Mesenteric fat pad (tissue), 1 donor: ENCODE measurements around the gene AGBL4. TPM values are rescaled to one million over a fixed set of nuclear protein-coding genes. Genes with fewer than 3 reads are reported as not detected.

Source experiments
- DNase-seq: peaks from one replicate; pipeline ENCODE4 v3.0.0-alpha.2; 2020; ENCODE audit warnings: low spot score
- total RNA-seq: library from RNA; stranded (reverse); fragmentation: NEBNext Ultra II Directional; extraction: Animal tissue kit (Norgen Biotek cat#: 25700); gene quantifications from one replicate; pipeline ENCODE4 v1.2.1, GENCODE V29; 2021
- donor health status: DM: yes; HTN: yes; CAD: no.

AGBL4 gene
- total RNA-seq, 1 donor from 2014 or later, result 0.26 TPM

DNA sequence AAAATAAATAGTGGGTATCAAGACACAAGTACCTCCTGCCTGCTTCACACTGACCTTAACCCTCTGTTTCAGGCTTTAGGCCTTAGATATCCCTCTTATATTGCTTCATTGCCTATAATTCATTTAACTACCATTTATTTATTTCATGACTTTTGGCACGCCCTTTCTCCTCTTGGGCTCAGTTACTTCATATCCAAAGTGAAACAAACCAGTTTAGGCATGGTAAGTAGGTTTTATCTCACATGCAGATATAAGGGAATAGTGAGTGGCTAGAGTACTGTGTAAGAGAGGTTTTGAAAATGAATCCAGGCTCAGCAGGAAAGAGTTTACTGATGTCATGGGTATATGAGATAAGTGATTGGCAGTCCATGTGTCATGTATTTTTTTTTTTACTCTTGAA lies 1177.3 kb downstream of the AGBL4 start:
- no peak for DNase-seq

DNA sequence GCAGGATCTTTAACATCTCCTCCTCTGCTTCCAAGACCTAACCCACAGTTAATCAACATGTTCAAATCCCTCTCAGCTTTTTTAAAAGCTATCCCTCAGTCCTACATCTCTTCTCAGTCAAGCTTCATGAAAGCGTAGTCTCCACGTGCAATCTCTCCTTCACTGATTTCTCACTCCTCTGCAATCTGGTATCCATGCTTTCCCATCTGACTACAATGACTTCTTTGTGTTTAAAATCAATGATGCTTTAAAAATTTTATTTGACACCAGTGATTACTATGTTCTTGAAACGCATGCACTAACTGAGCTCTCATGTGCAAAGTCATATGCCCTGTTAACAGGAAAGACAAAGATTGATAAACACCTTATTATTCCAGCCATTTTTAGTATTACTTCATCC lies 1179.6 kb downstream of the AGBL4 start:
- no peak for DNase-seq

DNA sequence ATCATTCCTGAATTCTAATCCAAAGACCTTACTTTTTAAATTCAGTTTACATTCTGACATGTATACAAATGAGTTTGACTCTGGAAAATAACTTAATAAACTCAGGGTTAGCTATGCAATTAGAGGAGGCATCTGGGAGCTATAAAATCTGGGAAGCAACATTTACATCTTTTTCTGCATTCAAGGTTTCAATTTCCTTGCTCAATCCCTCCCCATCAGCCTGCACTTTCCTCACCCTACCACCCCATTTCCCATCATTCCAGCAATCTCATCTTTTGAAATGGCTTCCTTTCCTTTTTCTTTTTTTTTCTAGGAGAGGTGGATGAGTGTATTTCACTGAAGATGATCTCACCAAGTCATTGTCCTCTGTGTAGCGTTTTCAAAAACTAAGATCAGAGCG lies 1181.8 kb downstream of the AGBL4 start:
- DNase-seq, result no peak

DNA sequence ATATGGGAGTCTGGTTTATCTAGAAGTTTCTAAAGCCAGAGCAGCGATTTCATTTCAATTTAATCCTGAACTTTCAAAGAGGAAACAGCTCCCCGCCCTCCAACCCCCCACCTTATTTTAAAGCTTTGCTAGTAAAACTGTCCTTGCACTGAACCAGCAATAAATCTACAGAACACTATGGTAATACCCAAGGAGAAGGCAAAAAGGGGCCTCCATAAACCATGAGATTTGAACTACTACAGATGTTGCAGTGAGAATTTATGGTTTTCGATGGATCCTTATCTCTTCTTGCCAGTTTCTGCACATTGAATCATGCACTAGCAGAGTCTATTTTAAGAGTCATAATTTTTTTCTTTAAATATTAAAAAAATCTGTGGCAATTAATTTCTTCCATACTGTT lies 1182.3 kb downstream of the AGBL4 start:
- no peak for DNase-seq

DNA sequence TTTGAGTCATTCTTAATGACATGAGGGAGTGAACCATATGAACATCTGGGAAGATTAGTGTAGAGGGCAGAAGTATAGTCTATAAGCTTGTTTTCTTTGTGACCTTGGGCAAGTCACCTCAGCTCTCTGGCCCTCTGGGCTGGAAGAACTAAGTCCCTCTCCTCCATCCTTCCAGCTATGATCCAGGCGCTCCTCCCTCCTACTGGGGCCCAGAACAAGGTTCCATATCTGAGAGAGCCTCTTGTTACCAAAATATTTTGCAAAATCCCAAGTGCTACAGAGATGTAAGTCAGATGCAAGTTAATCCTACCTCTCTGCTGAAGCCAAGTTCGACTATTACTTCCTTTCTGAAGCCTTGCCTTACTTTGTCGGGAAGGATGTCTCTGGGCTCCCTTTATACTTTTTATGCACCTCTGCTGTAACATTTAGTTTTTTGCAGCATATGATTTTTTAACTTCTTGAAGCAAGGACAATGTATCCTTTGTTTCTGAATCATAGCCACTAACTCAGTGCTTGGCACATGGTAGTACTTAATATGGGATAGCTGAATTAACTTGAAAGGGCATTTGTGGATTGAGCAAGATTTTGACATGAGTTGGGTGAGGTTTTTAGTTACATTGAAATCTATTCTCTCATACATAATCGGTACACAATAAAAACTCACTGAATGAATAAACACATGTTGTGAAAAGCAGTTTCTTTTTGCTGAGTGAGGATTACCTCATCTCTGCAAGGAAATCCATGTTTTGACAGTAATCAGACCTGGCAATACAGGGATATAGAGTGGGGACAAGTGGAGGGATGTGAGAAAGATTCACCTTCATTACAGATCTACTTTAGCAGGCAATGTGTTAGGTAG lies 1192.4 kb downstream of the AGBL4 start:
- no peak for DNase-seq

DNA sequence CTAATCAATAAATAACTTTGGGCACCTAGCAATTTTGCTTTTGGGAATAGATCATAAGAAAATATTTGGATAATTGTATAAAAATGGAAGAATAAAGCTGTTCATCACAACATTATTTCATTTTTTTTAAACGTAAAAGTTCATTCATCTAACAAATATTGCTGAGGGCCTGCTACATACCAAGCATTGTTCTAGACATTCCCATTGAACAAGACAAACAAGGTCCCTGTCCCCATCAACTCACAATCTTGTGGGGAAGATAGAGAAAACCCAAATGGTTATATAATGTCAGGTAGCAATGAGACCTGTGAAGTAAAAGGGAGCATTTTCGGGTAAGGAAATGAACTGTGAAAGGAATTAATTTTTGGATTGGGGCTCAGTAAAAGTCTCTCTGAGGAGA lies 1193.0 kb downstream of the AGBL4 start:
- DNase-seq, result no peak

DNA sequence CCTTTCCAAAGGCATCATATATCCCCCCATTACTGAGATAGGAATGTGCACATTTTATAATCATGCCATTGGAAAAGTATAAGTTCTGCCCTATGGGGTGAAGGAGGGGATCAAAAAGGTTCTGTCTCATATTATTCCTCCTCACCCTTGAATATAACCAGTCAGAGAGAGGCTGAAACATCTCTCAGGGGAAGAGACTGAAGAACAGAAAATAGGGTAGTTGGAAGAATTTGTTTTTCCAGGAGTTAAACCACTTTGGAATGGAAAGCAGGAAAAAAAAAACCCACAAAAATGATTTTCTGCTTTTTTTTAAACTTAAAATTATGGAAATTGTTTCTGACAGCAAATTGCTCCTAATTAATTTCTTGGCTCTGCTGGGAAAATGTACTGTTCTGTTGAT lies 1194.3 kb downstream of the AGBL4 start:
- DNase-seq, result no peak

DNA sequence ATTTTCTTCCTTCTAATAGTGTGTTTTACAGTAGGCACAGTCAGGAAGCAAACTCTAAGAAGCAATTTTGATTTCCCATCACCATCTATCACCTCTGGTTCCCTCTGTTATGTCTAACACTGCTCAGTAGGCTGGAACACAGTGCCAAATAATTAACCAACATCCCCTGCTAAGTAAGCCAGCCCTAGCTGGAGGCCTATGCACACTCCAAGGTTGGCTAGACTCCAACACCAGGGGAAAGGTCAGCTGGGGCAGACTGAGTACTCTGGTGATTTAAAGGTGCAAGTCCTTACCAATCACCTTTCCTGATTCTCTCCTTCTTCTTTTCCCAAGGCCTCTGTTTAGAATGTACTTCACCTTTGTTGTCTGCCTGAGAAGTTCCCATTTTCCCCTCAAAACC lies 1200.6 kb downstream of the AGBL4 start:
- DNase-seq, result no peak

DNA sequence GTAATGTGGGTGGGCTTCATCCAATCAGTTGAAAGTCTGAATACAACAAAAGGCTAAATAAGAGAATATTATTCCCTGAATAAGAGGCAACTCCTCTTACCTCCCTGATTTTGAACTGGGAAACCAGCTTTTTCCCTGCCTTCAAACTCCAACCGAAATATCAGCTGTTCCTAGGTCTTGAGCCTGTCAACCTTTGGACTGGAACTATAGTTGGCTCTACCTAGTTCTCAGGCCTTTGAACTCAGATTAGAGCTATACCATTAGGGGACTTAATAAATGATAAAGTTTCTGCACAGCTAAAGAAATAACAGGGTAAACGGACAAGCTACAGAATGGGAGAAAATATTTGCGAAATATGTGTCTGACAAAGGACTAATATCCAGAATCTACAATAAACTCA lies 1203.3 kb downstream of the AGBL4 start:
- no peak for DNase-seq

DNA sequence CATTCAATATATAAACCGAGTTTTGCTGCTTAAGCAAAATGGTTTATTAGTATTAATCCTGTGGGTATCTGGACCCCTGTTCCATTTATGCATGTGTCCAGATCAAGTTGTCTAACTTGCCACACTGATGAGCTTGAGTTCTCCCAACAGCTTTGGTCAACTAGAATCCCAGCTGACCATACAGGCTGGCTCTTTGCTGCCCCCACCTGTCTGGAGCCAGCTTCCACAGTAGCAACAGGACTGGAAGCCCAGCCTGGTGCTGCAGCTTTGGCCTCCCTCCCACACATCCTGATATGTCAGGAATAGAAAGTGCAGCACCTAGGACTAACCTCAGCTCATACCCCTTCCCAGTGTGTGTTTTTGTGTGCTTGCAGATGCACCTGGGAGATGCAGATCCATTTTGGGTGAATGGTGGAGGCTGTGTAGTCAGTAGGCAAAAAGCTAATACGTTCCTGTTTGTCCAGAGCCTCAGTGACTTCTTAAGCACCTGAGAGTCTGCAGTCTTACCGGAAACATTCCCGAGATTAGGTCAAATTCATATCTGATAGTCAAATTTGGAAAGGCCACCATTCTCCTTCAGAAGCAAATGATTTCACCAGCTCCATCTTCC lies 1206.1 kb downstream of the AGBL4 start:
- no peak for DNase-seq

DNA sequence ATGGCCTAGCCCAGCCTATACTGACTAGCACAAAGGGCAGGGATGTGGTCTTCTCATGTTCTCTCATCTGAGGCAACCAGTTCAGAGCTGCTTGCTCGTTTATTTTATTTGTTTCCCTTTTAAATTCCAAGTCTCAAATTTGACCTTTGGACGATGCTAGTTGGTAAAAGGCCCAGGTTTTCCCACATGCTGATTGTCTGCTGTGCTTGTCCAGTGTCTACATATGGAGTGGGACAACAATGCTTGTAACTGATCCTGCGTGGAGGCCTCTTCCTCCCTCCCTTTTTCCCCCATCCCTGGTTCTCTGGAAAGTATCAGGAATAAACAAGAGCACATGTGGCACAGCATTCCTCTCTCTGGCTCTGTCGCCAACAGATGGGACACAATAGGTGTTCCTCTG lies 1213.0 kb downstream of the AGBL4 start:
- no peak for DNase-seq

DNA sequence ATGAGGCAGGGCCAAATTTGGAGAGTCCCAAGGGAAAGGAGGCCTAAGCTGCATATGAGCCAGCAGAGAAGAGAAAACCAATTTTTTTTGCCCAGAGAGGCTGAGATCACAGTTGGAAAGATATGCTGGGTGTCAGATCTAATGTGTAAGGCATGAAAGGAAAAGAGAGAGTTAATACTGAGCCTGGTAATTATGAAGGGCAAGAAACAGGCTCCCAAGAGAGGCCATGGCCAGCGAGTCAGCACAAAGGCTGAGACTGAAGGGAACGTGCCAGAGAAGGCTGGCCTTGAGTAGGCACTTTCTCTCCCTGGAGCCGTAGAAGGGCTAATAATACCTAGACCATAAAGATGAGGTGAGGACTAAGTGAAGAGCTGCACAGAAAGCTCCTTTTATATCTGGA lies 1215.3 kb downstream of the AGBL4 start:
- no peak for DNase-seq

DNA sequence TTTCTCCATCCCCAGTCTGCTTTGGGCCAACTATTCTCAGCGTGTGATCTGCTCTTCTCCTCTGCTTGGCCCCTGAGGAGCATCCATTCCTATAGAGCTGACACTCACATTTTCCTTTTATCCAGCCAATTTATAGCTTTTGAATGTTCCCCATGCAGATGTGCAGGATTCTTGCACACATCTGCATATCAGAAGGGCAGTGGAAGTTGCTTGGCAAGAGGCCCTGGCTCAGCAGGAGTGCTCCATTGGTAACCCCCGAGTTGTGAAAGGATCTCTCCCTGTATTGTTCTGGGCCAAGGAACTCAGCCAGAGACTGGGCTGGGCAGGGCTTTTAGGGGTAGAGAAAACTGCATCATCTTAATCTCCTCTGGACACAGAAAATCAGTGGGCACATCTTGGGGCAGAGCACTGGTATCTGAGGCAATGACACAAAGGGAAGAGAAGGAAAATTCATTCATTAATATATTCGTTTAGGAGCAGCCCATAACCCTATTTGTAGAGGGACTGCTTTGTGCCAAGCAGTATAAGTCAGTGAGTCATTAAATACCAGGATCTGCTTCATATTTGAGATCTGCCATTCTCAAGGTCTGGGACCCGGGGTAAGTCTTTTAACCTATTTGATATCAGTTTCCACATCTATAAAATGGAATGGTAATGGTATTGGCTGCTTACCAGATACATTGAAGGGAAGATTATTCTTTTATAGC lies 1216.0 kb downstream of the AGBL4 start:
- DNase-seq, result no peak

DNA sequence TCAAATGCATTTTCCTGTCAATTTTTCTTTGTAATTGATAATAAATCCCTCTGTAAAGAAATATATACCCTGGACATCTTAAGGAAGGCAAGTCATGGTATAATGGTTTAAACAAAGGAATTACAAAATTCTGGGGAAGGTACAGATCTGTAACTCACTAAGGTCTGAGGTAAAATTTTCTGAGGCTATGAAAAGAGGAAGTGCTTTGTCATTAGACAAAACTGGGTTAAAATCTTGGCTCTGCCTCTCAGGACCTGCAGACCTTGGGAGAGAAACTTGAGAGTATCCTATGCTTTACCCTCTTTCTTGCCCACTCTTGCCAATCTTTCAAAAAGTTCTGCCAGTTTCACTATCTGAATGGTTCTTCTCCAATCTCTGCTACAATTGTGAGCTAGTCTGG lies 1220.3 kb downstream of the AGBL4 start:
- no peak for DNase-seq

DNA sequence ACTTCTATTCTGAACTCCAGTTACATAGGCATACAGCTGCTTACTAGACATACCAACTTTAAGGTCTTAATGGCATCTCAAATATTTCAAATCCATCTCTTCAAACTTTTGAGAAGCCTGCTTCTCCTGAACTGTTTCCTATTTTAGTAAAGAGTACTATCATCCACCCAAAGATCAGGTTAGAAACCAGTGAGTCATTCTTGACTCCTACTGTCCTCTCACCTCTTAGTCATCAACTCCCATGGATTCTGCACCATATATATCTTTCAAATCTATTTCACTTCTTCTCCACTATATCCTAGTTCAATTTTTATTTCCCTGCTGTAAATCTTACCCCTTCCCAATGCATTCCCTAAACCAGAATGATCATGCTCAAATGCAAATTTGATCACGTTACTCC lies 1228.9 kb downstream of the AGBL4 start:
- DNase-seq, result no peak

DNA sequence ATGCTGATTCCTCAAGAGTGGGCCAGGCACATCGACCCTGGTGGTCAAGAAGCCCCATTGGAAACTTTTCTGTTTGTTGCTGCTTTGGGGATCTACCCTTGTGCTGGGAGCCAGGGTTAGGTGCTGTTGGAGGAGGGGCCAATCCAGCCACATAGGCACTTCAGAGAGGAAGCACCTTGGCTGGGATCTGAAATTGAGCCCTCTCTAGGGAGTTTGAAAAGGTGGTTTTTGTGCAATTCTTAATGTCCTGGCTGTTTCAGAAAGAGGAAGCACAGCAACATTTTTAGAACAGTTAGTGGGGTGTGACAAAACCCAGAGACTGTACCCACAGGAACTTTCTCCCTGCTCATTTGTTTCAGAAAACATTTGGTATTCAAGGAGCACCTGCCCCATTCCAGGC lies 1229.9 kb downstream of the AGBL4 start:
- DNase-seq, result no peak

DNA sequence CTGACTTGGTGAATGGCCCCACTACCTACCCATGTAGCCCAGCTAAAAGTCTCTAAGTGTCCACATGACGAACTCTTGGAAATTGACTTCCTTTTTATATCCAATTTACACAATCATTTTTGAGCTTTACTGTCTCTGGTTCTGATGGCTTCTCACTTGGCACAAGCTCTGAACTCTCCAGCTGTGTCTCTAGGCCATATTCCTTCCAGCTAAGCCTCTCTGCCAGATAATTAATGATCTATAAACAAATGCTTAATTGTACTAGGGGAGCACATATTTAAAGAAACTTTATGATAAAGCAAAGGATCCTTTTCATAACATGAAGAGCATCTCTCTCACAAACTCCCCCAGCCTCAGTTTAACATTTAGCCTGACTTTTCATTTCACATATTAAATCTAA lies 1230.8 kb downstream of the AGBL4 start:
- DNase-seq, result no peak

DNA sequence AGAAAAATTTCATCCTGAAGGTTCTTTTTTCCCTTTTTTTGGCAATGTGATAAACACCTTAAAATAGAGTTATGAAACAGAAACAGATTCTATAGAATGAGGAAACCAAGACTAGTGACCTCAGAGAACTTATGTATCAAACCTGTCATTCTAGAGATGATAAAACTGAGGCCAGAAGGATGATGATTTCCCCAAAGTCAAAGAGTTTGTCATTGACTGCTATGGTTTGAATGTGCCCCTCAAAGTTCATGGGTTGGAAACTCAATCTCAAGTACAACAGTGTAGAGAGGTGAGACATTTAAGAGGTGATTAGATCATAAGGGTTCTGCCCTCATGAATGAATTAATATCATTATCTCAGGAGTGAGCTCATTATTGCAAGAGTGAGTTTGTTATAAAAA lies 1233.4 kb downstream of the AGBL4 start:
- no peak for DNase-seq

DNA sequence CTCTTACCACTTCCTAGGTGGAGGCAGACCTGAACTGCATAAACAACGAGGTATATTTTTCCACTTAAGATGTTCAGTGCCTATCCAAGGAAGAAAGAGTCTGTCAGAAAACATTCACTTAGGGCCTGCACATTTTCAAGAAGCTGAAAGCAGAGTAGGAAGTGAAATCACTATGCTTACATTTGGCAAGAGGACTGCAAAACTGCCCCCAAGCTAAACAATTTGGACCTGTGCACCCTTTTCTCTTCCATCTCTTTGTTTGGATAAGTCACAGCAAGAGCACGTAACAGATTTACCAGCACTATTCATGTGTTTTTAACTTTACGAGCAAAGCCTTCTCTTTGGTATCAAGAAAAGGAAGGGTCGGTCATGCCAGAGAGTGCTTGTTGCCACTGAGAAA lies 1233.9 kb downstream of the AGBL4 start:
- DNase-seq, result no peak

DNA sequence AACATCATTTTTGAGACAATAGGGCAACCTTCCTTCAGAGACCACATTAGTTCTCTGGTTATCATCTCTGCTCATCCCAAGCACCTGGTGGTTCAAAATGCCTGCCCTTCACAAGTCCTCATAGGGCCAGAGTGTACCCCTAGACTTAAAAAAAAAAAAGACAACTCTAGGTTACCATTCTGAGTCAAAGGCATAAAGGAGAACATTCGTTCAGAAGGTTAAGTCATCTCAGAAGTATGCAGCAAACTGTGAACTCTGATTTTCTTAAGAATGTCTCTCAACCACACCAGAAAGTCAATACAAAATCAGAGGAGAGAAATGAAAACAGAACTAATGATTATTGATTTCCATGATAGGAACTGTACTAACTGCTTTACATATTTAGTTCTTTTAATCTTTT lies 1237.9 kb downstream of the AGBL4 start:
- no peak for DNase-seq

DNA sequence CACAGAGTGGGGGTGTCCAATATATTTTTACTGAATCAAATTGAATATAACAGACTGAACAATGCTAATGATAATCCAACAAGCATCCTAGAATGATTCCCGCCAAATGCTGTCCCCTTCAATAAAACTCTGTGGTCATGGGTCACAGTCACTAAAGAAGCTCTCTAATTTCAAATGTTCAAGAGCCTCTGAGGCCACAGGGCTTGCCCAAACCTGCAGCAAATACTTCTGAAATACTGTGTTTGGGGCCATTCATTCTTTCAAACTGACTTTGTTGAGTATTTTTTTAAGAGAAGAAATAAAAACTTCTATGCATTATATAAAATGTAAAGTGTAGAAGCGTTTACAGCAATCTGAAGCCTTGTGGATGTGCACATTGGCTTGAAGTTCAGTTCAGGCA lies 1239.5 kb downstream of the AGBL4 start:
- DNase-seq, result no peak

DNA sequence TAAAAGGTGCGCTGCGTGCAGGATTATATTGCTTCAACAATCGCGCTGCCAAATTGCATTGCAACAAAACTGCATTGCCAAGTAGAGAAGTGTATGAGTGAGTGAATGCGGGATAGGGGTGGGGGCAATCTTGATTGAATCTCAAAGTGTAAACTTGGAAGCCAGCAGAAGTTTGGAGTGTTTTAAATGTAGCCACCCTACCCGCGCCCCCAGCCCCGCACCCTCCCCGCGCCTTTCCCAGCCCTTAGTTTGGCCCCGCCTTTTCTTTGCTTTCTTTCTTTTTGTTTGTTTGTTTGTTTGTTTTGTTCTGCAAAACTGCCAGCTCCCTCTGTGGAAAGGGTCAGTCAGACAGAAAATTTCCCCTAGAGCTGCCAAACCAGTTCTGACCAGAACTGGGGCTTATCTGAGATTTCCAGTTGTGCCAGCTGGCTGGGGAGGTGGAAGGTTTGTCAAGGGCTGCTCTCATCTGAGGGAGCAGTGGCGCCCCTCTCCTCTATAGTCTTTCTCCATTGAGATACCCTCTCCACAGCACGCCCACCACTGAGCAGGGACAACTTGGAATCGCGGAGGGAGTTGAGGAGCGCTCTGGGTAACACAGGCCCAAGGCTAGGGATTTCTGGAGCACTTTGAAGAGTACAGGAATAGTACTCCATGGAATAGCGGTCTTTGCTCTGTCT lies 1246.4 kb downstream of the AGBL4 start:
- no peak for DNase-seq
